GM23338 (cell line): Measurements from ENCODE around the gene CHST14. TPM values are rescaled to one million over a fixed set of nuclear protein-coding genes. Genes with fewer than 3 reads are reported as not detected.

Experiments
- ATAC-seq: fragments of 200-7000 bp; cut with Tn5 transposase; 3 replicates; pipeline ENCODE4 v1.9.1; 2020
- DNase-seq: peaks from one replicate; pipeline ENCODE4 v3.0.0-alpha.2; 2015; ENCODE audit warnings: low spot score
- H2AFZ ChIP-seq: fragments of 200-600 bp; sonication (generic); 2 replicates; pipeline ENCODE4 v1.8.0; 2016; ENCODE audit warnings: antibody characterized with exemption, mild to moderate bottlenecking, moderate library complexity
- H3F3A ChIP-seq: fragments of 200-600 bp; sonication (generic); replicated peaks from 2 replicates; pipeline ENCODE4 v1.8.0; 2017; ENCODE audit warnings: antibody characterized with exemption, mixed run types, low read depth
- H3K27ac ChIP-seq: fragments of 200-600 bp; sonication (generic); 2 replicates; pipeline ENCODE4 v1.6.1; 2016; ENCODE audit warnings: low read depth
- H3K27me3 ChIP-seq: fragments of 200-600 bp; sonication (generic); 2 replicates; pipeline ENCODE4 v1.8.0; 2016; ENCODE audit warnings: mild to moderate bottlenecking, mixed run types, moderate library complexity; ENCODE audit not compliant: insufficient read depth
- H3K36me3 ChIP-seq: fragments of 200-600 bp; sonication (generic); 2 replicates; pipeline ENCODE4 v1.8.0; 2016; ENCODE audit warnings: mild to moderate bottlenecking; ENCODE audit not compliant: insufficient read depth
- H3K4me1 ChIP-seq: fragments of 200-600 bp; sonication (generic); 2 replicates; pipeline ENCODE4 v1.8.0; 2016; ENCODE audit warnings: mild to moderate bottlenecking, moderate library complexity; ENCODE audit not compliant: insufficient read depth
- H3K4me2 ChIP-seq: fragments of 200-600 bp; sonication (generic); 2 replicates; pipeline ENCODE4 v1.7.1; 2017; ENCODE audit warnings: mixed run types
- H3K4me3 ChIP-seq: fragments of 200-600 bp; sonication (generic); 2 replicates; pipeline ENCODE4 v1.6.1; 2016; ENCODE audit warnings: mixed run types
- H3K79me2 ChIP-seq: fragments of 200-600 bp; sonication (generic); replicated peaks from 2 replicates; pipeline ENCODE4 v1.8.0; 2017; ENCODE audit warnings: mild to moderate bottlenecking; ENCODE audit not compliant: insufficient read depth
- H3K9me2 ChIP-seq: fragments of 200-600 bp; sonication (generic); 2 replicates; pipeline ENCODE4 v1.8.0; 2017; ENCODE audit not compliant: insufficient read depth
- H4K20me1 ChIP-seq: fragments of 200-600 bp; sonication (generic); replicated peaks from 2 replicates; pipeline ENCODE4 v1.8.0; 2017; ENCODE audit warnings: mild to moderate bottlenecking; ENCODE audit not compliant: insufficient read depth
- H3K27ac Mint-ChIP-seq: 2 replicates; pipeline ENCODE4 v1.8.0; 2020; ENCODE audit warnings: inconsistent platforms, mild to moderate bottlenecking, moderate library complexity, mixed read lengths
- H3K27me3 Mint-ChIP-seq: 3 replicates; pipeline ENCODE4 v1.8.0; 2022; ENCODE audit warnings: low read depth, mild to moderate bottlenecking, moderate library complexity, mixed read lengths, inconsistent platforms; ENCODE audit not compliant: insufficient read depth, poor library complexity
- H3K36me3 Mint-ChIP-seq: 3 replicates; pipeline ENCODE4 v1.8.0; 2021; ENCODE audit warnings: low read depth, mild to moderate bottlenecking, inconsistent platforms, moderate library complexity, mixed read lengths
- H3K4me1 Mint-ChIP-seq: 3 replicates; pipeline ENCODE4 v1.8.0; 2020; ENCODE audit warnings: mild to moderate bottlenecking, inconsistent platforms, mixed read lengths
- H3K4me3 Mint-ChIP-seq: 3 replicates; pipeline ENCODE4 v1.8.0; 2021; ENCODE audit warnings: moderate library complexity, mild to moderate bottlenecking, inconsistent platforms, mixed read lengths
- H3K9me3 Mint-ChIP-seq: 3 replicates; pipeline ENCODE4 v1.8.0; 2020; ENCODE audit warnings: moderate library complexity, mild to moderate bottlenecking, inconsistent platforms, mixed read lengths
- CTCF ChIP-seq, 2 experiments: fragments of 200-600 bp in 1 of 2; sonication (generic) in 1 of 2; conservative IDR thresholded peaks; 2 replicates each; pipeline versions ENCODE4 v1.5.1 to v1.6.1; 2016 to 2017; ENCODE audit warnings: antibody characterized with exemption in 2 of 2, low read depth in 2 of 2, mild to moderate bottlenecking in 2 of 2, moderate library complexity in 1 of 2
- EZH2phosphoT487 ChIP-seq: fragments of 200-600 bp; sonication (generic); IDR thresholded peaks from one replicate; pipeline ENCODE4 v1.8.1; 2018; ENCODE audit warnings: antibody characterized with exemption; ENCODE audit not compliant: unreplicated experiment
- JUNB ChIP-seq: IDR thresholded peaks from one replicate; pipeline ENCODE4 v1.6.1; 2016; ENCODE audit warnings: antibody characterized with exemption; ENCODE audit not compliant: unreplicated experiment
- NANOG ChIP-seq: IDR thresholded peaks from 2 replicates; pipeline ENCODE4 v1.6.1; 2016; ENCODE audit warnings: antibody characterized with exemption, borderline replicate concordance
- POLR2AphosphoS5 ChIP-seq: IDR thresholded peaks from 2 replicates; pipeline ENCODE4 v1.6.1; 2016; ENCODE audit warnings: antibody characterized with exemption, low read depth
- REST ChIP-seq: IDR thresholded peaks from one replicate; pipeline ENCODE4 v1.6.1; 2018; ENCODE audit warnings: antibody characterized with exemption; ENCODE audit not compliant: unreplicated experiment
- STAT1 ChIP-seq: IDR thresholded peaks from one replicate; pipeline ENCODE4 v1.6.1; 2016; ENCODE audit warnings: antibody characterized with exemption; ENCODE audit not compliant: unreplicated experiment
- ZNF331 ChIP-seq: fragments of 250-450 bp; sonication (Bioruptor Pico); IDR thresholded peaks from 2 replicates; pipeline ENCODE4 v1.5.0; 2020; ENCODE audit warnings: low read depth, mild to moderate bottlenecking, moderate library complexity
- polyA plus RNA-seq: library from polyadenylated mRNA; unstranded; fragments of >200 nt; fragmentation: Nextera tagmentation; extraction: Ambion mirVana; gene quantifications from 2 replicates; pipeline ENCODE4 v1.2.1, GENCODE V29; 2016
- total RNA-seq: library from RNA; depleted of rRNA; stranded (reverse); fragments of >200 nt; shearing (Covaris generic); gene quantifications from 2 replicates; pipeline ENCODE4 v1.2.3, GENCODE V29; 2014
- TF ChIP-seq, protein P1 (sequence below): IDR thresholded peaks from 2 replicates; pipeline ENCODE4 v1.6.1; 2016; ENCODE audit warnings: antibody characterized with exemption

CHST14 gene
- total and polyA plus RNA-seq, 2 experiments from 2014 or later: 8.4 to 15.6 TPM

GRCh38 chr15:40428185-40428584, 42.6 kb upstream of the CHST14 start:
- no peak overlapping the region for H3K4me2 ChIP-seq
- Mint-ChIP-seq H3K36me3 (no peaks in the 10 kb centered on the region), H3K27ac (no peak overlapping the region), H3K27me3 (peaks cover 21% of the 10 kb centered on the region), H3K4me1 (peaks cover 20% of the 10 kb centered on the region), H3K4me3 (no peak overlapping the region), H3K9me3 (no peaks in the 10 kb centered on the region)
- peaks cover 3% of the 10 kb centered on the region; the same call in 1 of the 2 replicates for H3K27me3 ChIP-seq
- H3K4me3 ChIP-seq: no peak overlapping the region
- no peak for TF ChIP-seq JUNB
- TF ChIP-seq, protein P1, sequence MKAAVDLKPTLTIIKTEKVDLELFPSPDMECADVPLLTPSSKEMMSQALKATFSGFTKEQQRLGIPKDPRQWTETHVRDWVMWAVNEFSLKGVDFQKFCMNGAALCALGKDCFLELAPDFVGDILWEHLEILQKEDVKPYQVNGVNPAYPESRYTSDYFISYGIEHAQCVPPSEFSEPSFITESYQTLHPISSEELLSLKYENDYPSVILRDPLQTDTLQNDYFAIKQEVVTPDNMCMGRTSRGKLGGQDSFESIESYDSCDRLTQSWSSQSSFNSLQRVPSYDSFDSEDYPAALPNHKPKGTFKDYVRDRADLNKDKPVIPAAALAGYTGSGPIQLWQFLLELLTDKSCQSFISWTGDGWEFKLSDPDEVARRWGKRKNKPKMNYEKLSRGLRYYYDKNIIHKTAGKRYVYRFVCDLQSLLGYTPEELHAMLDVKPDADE: no peak
- TF ChIP-seq REST: no peak
- H3K4me1 ChIP-seq: peaks cover 15% of the 10 kb centered on the region
- no peak for ATAC-seq
- H3K27ac ChIP-seq: no peak overlapping the region
- no peaks in the 10 kb centered on the region for H3K79me2 ChIP-seq
- peaks cover 5% of the 10 kb centered on the region; the same call in 1 of the 2 replicates for H3F3A ChIP-seq
- H3K9me2 ChIP-seq: no peaks in the 10 kb centered on the region
- no peak overlapping the region for H2AFZ ChIP-seq
- no peaks in the 10 kb centered on the region for H3K36me3 ChIP-seq
- no peaks in the 10 kb centered on the region for H4K20me1 ChIP-seq
- no peak for DNase-seq

- H3K4me2 ChIP-seq: peak overlapping the region; percentile 57; the same call in 1 of the 2 replicates
- TF ChIP-seq POLR2AphosphoS5 (no peak), EZH2phosphoT487 (no peak), STAT1 (no peak), NANOG (no peak), ZNF331 (CRISPR knock-in tag) (no peak), CTCF (conservative IDR thresholded peaks at IDR 0.05; ENCODE audit: low read depth in 2 of 2) (no peak)
Observed at GRCh38 chr15:40429068-40429710, 41.6 kb upstream of the CHST14 start.

More at GRCh38 chr15:40429068-40429710, 41.6 kb upstream of the CHST14 start:
- Histone ChIP-seq H4K20me1 (no peaks in the 10 kb centered on the region), H3K79me2 (no peaks in the 10 kb centered on the region), H3K36me3 (no peaks in the 10 kb centered on the region), H3K4me1 (peaks cover 15% of the 10 kb centered on the region), H3K9me2 (no peaks in the 10 kb centered on the region), H3F3A (peaks cover 5% of the 10 kb centered on the region; the same call in 1 of the 2 replicates), H3K27me3 (peaks cover 13% of the 10 kb centered on the region), H3K4me3 (no peak overlapping the region), H3K27ac (no peak overlapping the region), H2AFZ (no peak overlapping the region)
- Mint-ChIP-seq H3K4me1 (peaks cover 21% of the 10 kb centered on the region), H3K36me3 (no peaks in the 10 kb centered on the region), H3K27me3 (peaks cover 26% of the 10 kb centered on the region), H3K4me3 (no peak overlapping the region; the same call in 2 of the 3 replicates), H3K9me3 (no peaks in the 10 kb centered on the region), H3K27ac (peak overlapping the region; percentile 21; the same call in 1 of the 2 replicates)
- DNase-seq: no peak
- peak; percentile 64 for ATAC-seq
